KMS-11 (cell line): ENCODE results near the gene SMG6.
A peak's percentile ranks its signal among the peaks of the same experiment; 100 is the strongest.

Source experiments
- H2AFZ ChIP-seq: fragments of 200-600 bp; sonication (generic); 2 replicates; pipeline ENCODE4 v1.6.1; 2016; ENCODE audit warnings: antibody characterized with exemption, mixed run types, low read depth
- H3K27ac ChIP-seq: fragments of 200-600 bp; sonication (generic); 2 replicates; pipeline ENCODE4 v1.6.1; 2016; ENCODE audit warnings: mild to moderate bottlenecking, mixed run types
- H3K27me3 ChIP-seq: fragments of 200-600 bp; sonication (generic); 2 replicates; pipeline ENCODE4 v1.6.1; 2017; ENCODE audit warnings: mild to moderate bottlenecking, low read depth, mixed run types, moderate library complexity; ENCODE audit not compliant: insufficient read depth
- H3K36me3 ChIP-seq: fragments of 200-600 bp; sonication (generic); 2 replicates; pipeline ENCODE4 v1.6.1; 2017; ENCODE audit warnings: mild to moderate bottlenecking, mixed run types; ENCODE audit not compliant: insufficient read depth
- H3K4me1 ChIP-seq: fragments of 200-600 bp; sonication (generic); 2 replicates; pipeline ENCODE4 v1.6.1; 2016; ENCODE audit warnings: mild to moderate bottlenecking, low read depth, mixed run types; ENCODE audit not compliant: poor library complexity, severe bottlenecking
- H3K4me2 ChIP-seq: fragments of 200-600 bp; sonication (generic); 2 replicates; pipeline ENCODE4 v1.7.0; 2016; ENCODE audit warnings: mild to moderate bottlenecking, mixed run types
- H3K4me3 ChIP-seq: fragments of 200-600 bp; sonication (generic); IDR thresholded peaks from 2 replicates; pipeline ENCODE4 v1.6.1; 2017; ENCODE audit warnings: low read depth, low read length, mixed read lengths; ENCODE audit not compliant: insufficient read depth
- H3K79me2 ChIP-seq: fragments of 200-600 bp; sonication (generic); 2 replicates; pipeline ENCODE4 v1.6.1; 2016; ENCODE audit warnings: low read depth, mixed run types; ENCODE audit not compliant: insufficient read depth
- H3K9ac ChIP-seq: fragments of 200-600 bp; sonication (generic); 2 replicates; pipeline ENCODE4 v1.6.1; 2016; ENCODE audit warnings: mild to moderate bottlenecking, mixed run types
- H4K20me1 ChIP-seq: fragments of 200-600 bp; sonication (generic); 2 replicates; pipeline ENCODE4 v1.6.1; 2016; ENCODE audit warnings: mild to moderate bottlenecking, mixed run types; ENCODE audit not compliant: insufficient read depth
- CTCF ChIP-seq: fragments of 200-600 bp; sonication (generic); conservative IDR thresholded peaks from 2 replicates; pipeline ENCODE4 v1.6.1; 2017; ENCODE audit warnings: low read depth, mild to moderate bottlenecking, antibody characterized with exemption, low read length, moderate library complexity, mixed read lengths

The SMG6 gene

GRCh38 chr17:2042390-2042847 is 261.2 kb downstream of the SMG6 start:
- Histone ChIP-seq H2AFZ (peak overlapping the region; percentile 52), H3K36me3 (no peaks in the 10 kb centered on the region)

GRCh38 chr17:2041561-2042389 is 261.8 kb downstream of the SMG6 start, which contains the start of gene OVCA2:
OVCA2 (plus strand) TSS chr17:2042022; CDS start chr17:2042048, 26 bp downstream.
- H3K27me3 ChIP-seq: no peaks in the 10 kb centered on the region
- peak within 1 kb of the TSS; percentile 52 for H2AFZ ChIP-seq
- TF ChIP-seq CTCF: peak; percentile 39; the same call in 1 of the 2 replicates
- no peak within 1 kb of the TSS for H3K4me3 ChIP-seq
- peak within 1 kb of the TSS; percentile 69; the same call in 1 of the 2 replicates for H3K9ac ChIP-seq
- peak within 1 kb of the TSS; percentile 84 for H3K4me2 ChIP-seq
- no peaks in the 10 kb centered on the region for H3K79me2 ChIP-seq
- H3K4me1 ChIP-seq: peaks cover 12% of the 10 kb centered on the region
- no peaks in the 10 kb centered on the region for H4K20me1 ChIP-seq
- no peaks in the 10 kb centered on the region for H3K36me3 ChIP-seq
- peak within 1 kb of the TSS; percentile 48; the same call in 1 of the 2 replicates for H3K27ac ChIP-seq

More at GRCh38 chr17:2042390-2042847, 261.2 kb downstream of the SMG6 start:
- Histone ChIP-seq H4K20me1 (no peaks in the 10 kb centered on the region), H3K4me1 (peaks cover 12% of the 10 kb centered on the region), H3K79me2 (no peaks in the 10 kb centered on the region), H3K27me3 (no peaks in the 10 kb centered on the region), H3K4me2 (peak overlapping the region; percentile 84), H3K9ac (peak overlapping the region; percentile 69; the same call in 1 of the 2 replicates), H3K4me3 (no peak overlapping the region), H3K27ac (peak overlapping the region; percentile 48; the same call in 1 of the 2 replicates)
- TF ChIP-seq CTCF: no peak

GRCh38 chr17:2040942-2041560 is 262.5 kb downstream of the SMG6 start:
- no peaks in the 10 kb centered on the region for H4K20me1 ChIP-seq
- H3K27me3 ChIP-seq: no peaks in the 10 kb centered on the region
- no peaks in the 10 kb centered on the region for H3K36me3 ChIP-seq
- no peak overlapping the region for H3K9ac ChIP-seq
- peak overlapping the region; percentile 60 for H3K4me2 ChIP-seq
- no peak overlapping the region for H3K4me3 ChIP-seq
- H3K79me2 ChIP-seq: no peaks in the 10 kb centered on the region
- H3K4me1 ChIP-seq: peaks cover 12% of the 10 kb centered on the region
- no peak for TF ChIP-seq CTCF
- no peak overlapping the region for H3K27ac ChIP-seq
- H2AFZ ChIP-seq: no peak overlapping the region

GRCh38 chr17:2040219-2040827 is 263.3 kb downstream of the SMG6 start:
- Histone ChIP-seq H3K36me3 (no peaks in the 10 kb centered on the region), H3K9ac (no peak overlapping the region), H3K4me1 (peaks cover 12% of the 10 kb centered on the region), H3K27ac (no peak overlapping the region), H3K27me3 (no peaks in the 10 kb centered on the region), H4K20me1 (no peaks in the 10 kb centered on the region), H3K4me3 (no peak overlapping the region), H3K79me2 (no peaks in the 10 kb centered on the region), H2AFZ (no peak overlapping the region), H3K4me2 (no peak overlapping the region)
- no peak for TF ChIP-seq CTCF
